SK-N-SH treated with all-trans-retinoic acid at 6 μM for 48 hours (cell line): Measurements from ENCODE around the gene PRPSAP2.
"Not testable (repeated sequence)": the region's sequence is repeated elsewhere in the genome, so short reads cannot be mapped to it uniquely, and the experiment has no call there.

Experiments
- ATAC-seq: fragments of 200-7000 bp; cut with Tn5 transposase; 3 replicates; pipeline ENCODE4 v1.9.1; 2020; ENCODE audit warnings: mild to moderate bottlenecking, moderate library complexity
- ARNTL ChIP-seq: fragments of 450-650 bp; formaldehyde crosslinking; IDR thresholded peaks from 2 replicates; pipeline ENCODE4 v1.5.0; 2020; ENCODE audit warnings: low read depth, mild to moderate bottlenecking, moderate library complexity, borderline replicate concordance
- BACH2 ChIP-seq: fragments of 250-450 bp; sonication (Bioruptor Pico); IDR thresholded peaks from 2 replicates; pipeline ENCODE4 v1.9.0; 2021; ENCODE audit warnings: mild to moderate bottlenecking, borderline replicate concordance
- CREB5 ChIP-seq: fragments of 250-450 bp; sonication (Bioruptor Pico); IDR thresholded peaks from 2 replicates; pipeline ENCODE4 v1.5.1; 2020; ENCODE audit warnings: low read depth, mild to moderate bottlenecking, moderate library complexity
- CSDC2 ChIP-seq: fragments of 250-450 bp; sonication (Bioruptor Pico); IDR thresholded peaks from 2 replicates; pipeline ENCODE4 v1.5.0; 2020; ENCODE audit warnings: mild to moderate bottlenecking, moderate library complexity
- CSRNP3 ChIP-seq: fragments of 250-450 bp; sonication (Bioruptor Pico); IDR thresholded peaks from 2 replicates; pipeline ENCODE4 v1.5.1; 2021; ENCODE audit warnings: mild to moderate bottlenecking, moderate library complexity
- ESRRG ChIP-seq: fragments of 250-450 bp; sonication (Bioruptor Pico); IDR thresholded peaks from 2 replicates; pipeline ENCODE4 v1.6.1; 2021; ENCODE audit warnings: mild to moderate bottlenecking
- GLIS3 ChIP-seq: fragments of 250-450 bp; sonication (Bioruptor Pico); IDR thresholded peaks from 2 replicates; pipeline ENCODE4 v1.5.0; 2020; ENCODE audit warnings: mild to moderate bottlenecking, moderate library complexity
- ISL1 ChIP-seq: fragments of 250-450 bp; sonication (Bioruptor Pico); IDR thresholded peaks from 2 replicates; pipeline ENCODE4 v2.1.2; 2022; ENCODE audit warnings: mild to moderate bottlenecking, moderate library complexity
- OSR1 ChIP-seq: fragments of 250-450 bp; sonication (Bioruptor Pico); IDR thresholded peaks from 2 replicates; pipeline ENCODE4 v1.8.0; 2022; ENCODE audit warnings: moderate library complexity, mild to moderate bottlenecking, inconsistent platforms
- PATZ1 ChIP-seq: fragments of 250-450 bp; sonication (Bioruptor Pico); IDR thresholded peaks from 2 replicates; pipeline ENCODE4 v1.8.0; 2020; ENCODE audit warnings: mild to moderate bottlenecking, moderate library complexity, borderline replicate concordance
- PPARA ChIP-seq: fragments of 250-450 bp; sonication (Bioruptor Pico); IDR thresholded peaks from 2 replicates; pipeline ENCODE4 v1.5.0; 2020; ENCODE audit warnings: mild to moderate bottlenecking, borderline replicate concordance
- RARB ChIP-seq: fragments of 250-450 bp; sonication (Bioruptor Pico); IDR thresholded peaks from 2 replicates; pipeline ENCODE4 v1.8.0; 2021; ENCODE audit warnings: mild to moderate bottlenecking, moderate library complexity
- SNAI2 ChIP-seq: fragments of 250-450 bp; sonication (Bioruptor Pico); IDR thresholded peaks from 2 replicates; pipeline ENCODE4 v1.5.0; 2020; ENCODE audit warnings: mild to moderate bottlenecking, moderate library complexity
- TCF4 ChIP-seq: fragments of 250-450 bp; sonication (Bioruptor Pico); IDR thresholded peaks from 2 replicates; pipeline ENCODE4 v1.8.0; 2021; ENCODE audit warnings: mild to moderate bottlenecking, moderate library complexity, borderline replicate concordance
- TOX ChIP-seq: fragments of 250-450 bp; sonication (Bioruptor Pico); IDR thresholded peaks from 2 replicates; pipeline ENCODE4 v1.8.0; 2021; ENCODE audit warnings: mild to moderate bottlenecking, moderate library complexity, borderline replicate concordance
- ZC3H10 ChIP-seq: fragments of 250-450 bp; sonication (Bioruptor Pico); IDR thresholded peaks from 2 replicates; pipeline ENCODE4 v1.5.1; 2021; ENCODE audit warnings: mild to moderate bottlenecking, moderate library complexity
- ZFP3 ChIP-seq: fragments of 250-450 bp; sonication (Bioruptor Pico); IDR thresholded peaks from 2 replicates; pipeline ENCODE4 v1.5.0; 2020; ENCODE audit warnings: mild to moderate bottlenecking, moderate library complexity
- ZFP30 ChIP-seq: fragments of 450-650 bp; formaldehyde crosslinking; IDR thresholded peaks from 2 replicates; pipeline ENCODE4 v1.5.0; 2022; ENCODE audit warnings: mild to moderate bottlenecking, moderate library complexity
- ZNF565 ChIP-seq: fragments of 450-650 bp; formaldehyde crosslinking; conservative IDR thresholded peaks from 2 replicates; pipeline ENCODE4 v1.5.0; 2020; ENCODE audit warnings: low read depth, mild to moderate bottlenecking, moderate library complexity
- ZNF70 ChIP-seq: fragments of 450-650 bp; formaldehyde crosslinking; IDR thresholded peaks from 2 replicates; pipeline ENCODE4 v1.5.0; 2020; ENCODE audit warnings: mild to moderate bottlenecking, moderate library complexity
- ZNF8 ChIP-seq: fragments of 450-650 bp; formaldehyde crosslinking; IDR thresholded peaks from 2 replicates; pipeline ENCODE4 v1.5.0; 2020; ENCODE audit warnings: mild to moderate bottlenecking, moderate library complexity

PRPSAP2 gene

GRCh38 chr17:18919963-18920362, 62.0 kb downstream of the PRPSAP2 start:
- TF ChIP-seq BACH2 (no peak), ZFP30 (CRISPR knock-in tag) (no peak), ESRRG (CRISPR knock-in tag) (no peak), PATZ1 (CRISPR knock-in tag) (no peak), OSR1 (CRISPR knock-in tag) (no peak), ZNF70 (CRISPR knock-in tag) (no peak), ZC3H10 (CRISPR knock-in tag) (no peak), ZNF8 (CRISPR knock-in tag) (no peak), RARB (CRISPR knock-in tag) (no peak)
- ATAC-seq: no peak

GRCh38 chr17:18920911-18921441, 63.0 kb downstream of the PRPSAP2 start:
- TF ChIP-seq ISL1 (CRISPR knock-in tag) (0 out of 2 replicates have a peak, but pooled peaks have one; percentile 23), ZC3H10 (CRISPR knock-in tag) (no peak)
- TF ChIP-seq, all 23 proteins: peak for 1
- ATAC-seq: peak; percentile 62

- no peak for TF ChIP-seq ZNF70 (CRISPR knock-in tag)
- ATAC-seq: peak; percentile 42
Measured at GRCh38 chr17:18921485-18921884, 63.6 kb downstream of the PRPSAP2 start.

- TF ChIP-seq TOX (CRISPR knock-in tag) (peak; percentile 55; the same call in 1 of the 2 replicates), ARNTL (CRISPR knock-in tag) (no peak)
- TF ChIP-seq, all 23 proteins: peak for 1
- peak; percentile 73 for ATAC-seq
Measured at GRCh38 chr17:18921912-18922451, 64.1 kb downstream of the PRPSAP2 start.

- not testable (repeated sequence) for ATAC-seq
Measured at GRCh38 chr17:18922596-18922995, 64.7 kb downstream of the PRPSAP2 start.

GRCh38 chr17:18925187-18925586, 67.3 kb downstream of the PRPSAP2 start:
- no peak for TF ChIP-seq TCF4 (CRISPR knock-in tag)
- TF ChIP-seq ZC3H10 (CRISPR knock-in tag): no peak
- no peak for TF ChIP-seq ZNF565 (CRISPR knock-in tag)
- TF ChIP-seq ZFP30 (CRISPR knock-in tag): no peak
- no peak for TF ChIP-seq OSR1 (CRISPR knock-in tag)
- no peak for TF ChIP-seq CREB5 (CRISPR knock-in tag)
- ATAC-seq: no peak

GRCh38 chr17:18928628-18929125, 70.7 kb downstream of the PRPSAP2 start:
- ATAC-seq: no peak
- no peak for TF ChIP-seq ZNF70 (CRISPR knock-in tag)
- no peak for TF ChIP-seq TCF4 (CRISPR knock-in tag)
- TF ChIP-seq ESRRG (CRISPR knock-in tag): no peak
- TF ChIP-seq ISL1 (CRISPR knock-in tag): no peak
- TF ChIP-seq CSRNP3: no peak
- no peak for TF ChIP-seq ZC3H10 (CRISPR knock-in tag)
- no peak for TF ChIP-seq GLIS3 (CRISPR knock-in tag)
- TF ChIP-seq SNAI2: no peak
- no peak for TF ChIP-seq ZFP3
- TF ChIP-seq CSDC2: no peak
- TF ChIP-seq ZFP30 (CRISPR knock-in tag): no peak
- no peak for TF ChIP-seq PPARA (CRISPR knock-in tag)
- TF ChIP-seq OSR1 (CRISPR knock-in tag): no peak
- TF ChIP-seq TOX (CRISPR knock-in tag): no peak
